ENCODE measurements around the gene PBX4. TPM values are rescaled to one million over a fixed set of nuclear protein-coding genes. Genes with fewer than 3 reads are reported as not detected.

The PBX4 gene
- total and polyA plus RNA-seq, 10 of the 15 experiments (the other 5 are each of a cell fraction or from before 2014, with no cell fraction given): 0.18 to 17.3 (median 4.2) TPM

- ChIA-PET RAD21 (ENCODE audit: unreplicated experiment) (no interaction called here), CTCF (interaction anchor here (0.7 kb wide), 1 partner anchor 117 kb away, joined by 3 read pairs; no protein-coding TSS in a partner anchor), SMC1A (ENCODE audit: uncharacterized antibody, unreplicated experiment) (no interaction called here), POLR2A (no interaction called here)
- H4K20me1 ChIP-seq (ENCODE audit: control insufficient read depth, insufficient read depth): no peaks in the 10 kb centered on the region
- 95% methylated on average over 9 of the region's 9 CpGs for WGBS (ENCODE audit: insufficient coverage, insufficient replicate concordance, low lambda C conversion rate, missing lambda C conversion rate)
- H3K36me3 ChIP-seq (ENCODE audit: control insufficient read depth in 2 of 2, insufficient read depth in 2 of 2, low read length in 1 of 2): peaks cover 3 to 23% of the 10 kb centered on the region in 2 experiments; a peak in 3 of 4 replicates
- in situ Hi-C loops (cut with MboI) (loop anchor here (5.0 to 25.0 kb wide), 7 partner anchors 115 to 1510 kb away; partner anchors contain the start of genes GMIP, ZNF66 and ZNF737), intact Hi-C loops (cut with micrococcal nuclease; ENCODE audit: unreplicated experiment) (no loop called here)
- TF ChIP-seq RUNX3 (IDR thresholded peaks at IDR 0.05; ENCODE audit: low read length) (no peak), PAX5 (IDR thresholded peaks at IDR 0.05; ENCODE audit: borderline replicate concordance, low read depth, low read length) (no peak), CREM (IDR thresholded peaks at IDR 0.05; ENCODE audit: low read depth) (no peak), NFIC (IDR thresholded peaks at IDR 0.05; ENCODE audit: low read depth, low read length) (no peak), ZBTB33 (IDR thresholded peaks at IDR 0.05) (no peak), NFXL1 (IDR thresholded peaks at IDR 0.05; ENCODE audit: borderline replicate concordance) (no peak)
- TF ChIP-seq, protein P1, sequence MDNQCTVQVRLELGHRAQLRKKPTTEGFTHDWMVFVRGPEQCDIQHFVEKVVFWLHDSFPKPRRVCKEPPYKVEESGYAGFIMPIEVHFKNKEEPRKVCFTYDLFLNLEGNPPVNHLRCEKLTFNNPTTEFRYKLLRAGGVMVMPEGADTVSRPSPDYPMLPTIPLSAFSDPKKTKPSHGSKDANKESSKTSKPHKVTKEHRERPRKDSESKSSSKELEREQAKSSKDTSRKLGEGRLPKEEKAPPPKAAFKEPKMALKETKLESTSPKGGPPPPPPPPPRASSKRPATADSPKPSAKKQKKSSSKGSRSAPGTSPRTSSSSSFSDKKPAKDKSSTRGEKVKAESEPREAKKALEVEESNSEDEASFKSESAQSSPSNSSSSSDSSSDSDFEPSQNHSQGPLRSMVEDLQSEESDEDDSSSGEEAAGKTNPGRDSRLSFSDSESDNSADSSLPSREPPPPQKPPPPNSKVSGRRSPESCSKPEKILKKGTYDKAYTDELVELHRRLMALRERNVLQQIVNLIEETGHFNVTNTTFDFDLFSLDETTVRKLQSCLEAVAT (IDR thresholded peaks at IDR 0.05): peak; percentile 60; the same call in 1 of the 2 replicates
- BruUV-seq (replicated peaks): no TSS peak
- H2AFZ ChIP-seq (ENCODE audit: control insufficient read depth, low read depth, low read length): no peak overlapping the region
- no peak for ATAC-seq
- no peak overlapping the region for H3K27ac ChIP-seq (ENCODE audit: control insufficient read depth, insufficient read depth)
- H3K4me2 ChIP-seq (ENCODE audit: control insufficient read depth, insufficient read depth): no peak overlapping the region
- H3K4me1 ChIP-seq (ENCODE audit: control insufficient read depth, insufficient read depth, low read length): peaks cover 34% of the 10 kb centered on the region
- H3K9ac ChIP-seq (ENCODE audit: control insufficient read depth, insufficient read depth, low read length): no peak overlapping the region
- no peak for FAIRE-seq
- no peak overlapping the region for H3K4me3 ChIP-seq
- H3K79me2 ChIP-seq (ENCODE audit: control insufficient read depth, insufficient read depth, low read length): peaks cover 24% of the 10 kb centered on the region
- H3K9me3 ChIP-seq (replicated peaks; ENCODE audit: control insufficient read depth, insufficient read depth, low read length): no peaks in the 10 kb centered on the region
- DNase-seq (ENCODE audit: low read depth, low spot score): no peak
- H3K27me3 ChIP-seq (replicated peaks in 1 of 2; ENCODE audit: control insufficient read depth in 2 of 2, insufficient read depth in 2 of 2, low read length in 1 of 2): no peaks in the 10 kb centered on the region
Observed at GRCh38 chr19:19527371-19527656, 91.2 kb downstream of the PBX4 start.
